ENCODE data around the gene REST. TPM values are rescaled to one million over a fixed set of nuclear protein-coding genes. Genes with fewer than 3 reads are reported as not detected.
A peak's percentile ranks its signal among the peaks of the same experiment; 100 is the strongest.

The REST gene
- total and polyA plus RNA-seq, 2 of the 8 experiments (the other 6 are each of a cell fraction or from before 2014, with no cell fraction given): 10.2 to 66.3 TPM

GRCh38 chr4:56871371-56871866 lies 36.3 kb upstream of the REST start:
- Histone ChIP-seq H2BK120ac (replicated peaks; ENCODE audit: low read depth, low read length) (no peak overlapping the region), H3K9ac (replicated peaks in 1 of 4; ENCODE audit: extremely low read depth in 1 of 4, low read depth in 3 of 4, low read length in 3 of 4) (no peak overlapping the region), H3K9me3 (ENCODE audit: insufficient read depth in 2 of 2, low read depth in 1 of 2, low read length in 1 of 2) (no peaks in the 10 kb centered on the region), H4K8ac (ENCODE audit: extremely low read depth, insufficient read depth, low read length) (no peak overlapping the region), H2BK5ac (ENCODE audit: low read depth, low read length) (no peak overlapping the region; the same call in 1 of the 2 replicates), H3K4me3 (ENCODE audit: extremely low read depth in 1 of 4, insufficient read depth in 2 of 4, low read depth in 3 of 4, low read length in 4 of 4) (no peak overlapping the region), H3K4ac (replicated peaks; ENCODE audit: insufficient read length, low read depth, low read length) (no peak overlapping the region), H3K14ac (ENCODE audit: insufficient read length) (no peak overlapping the region), H3K4me2 (ENCODE audit: insufficient read depth in 1 of 2, low read depth in 2 of 2, low read length in 2 of 2) (peak overlapping the region in 1 of 2 experiments; percentile 31; a peak in 1 of 4 replicates), H3K27me3 (replicated peaks in 1 of 4; ENCODE audit: control insufficient read depth in 3 of 4, extremely low read depth in 1 of 4, insufficient read depth in 3 of 4, low read length in 3 of 4) (no peaks in the 10 kb centered on the region), H2BK20ac (ENCODE audit: low read length) (peak overlapping the region; percentile 66), H2BK15ac (ENCODE audit: low read length) (no peak overlapping the region), H2AFZ (ENCODE audit: low read length) (peak overlapping the region; percentile 96), H4K20me1 (replicated peaks in 1 of 2; ENCODE audit: control insufficient read depth in 1 of 2, insufficient read depth in 2 of 2, low read length in 2 of 2) (no peaks in the 10 kb centered on the region), H4K91ac (replicated peaks; ENCODE audit: insufficient read length, low read length) (no peak overlapping the region), H2AK5ac (ENCODE audit: low read depth, low read length) (no peak overlapping the region), H3K23ac (ENCODE audit: insufficient read length) (no peak overlapping the region), H4K5ac (ENCODE audit: insufficient read length, low read depth, low read length) (no peak overlapping the region), H3K79me1 (ENCODE audit: low read depth, low read length) (no peaks in the 10 kb centered on the region), H3K23me2 (ENCODE audit: low read depth, low read length) (no peaks in the 10 kb centered on the region), H3K27ac (ENCODE audit: low read depth, low read length) (no peak overlapping the region), H3K4me1 (replicated peaks in 1 of 4; ENCODE audit: control insufficient read depth in 3 of 4, insufficient read depth in 4 of 4, low read length in 3 of 4) (peaks cover 0 to 10% (median 2%) of the 10 kb centered on the region in 4 experiments; a peak in 4 of 7 replicates), H3K56ac (replicated peaks; ENCODE audit: insufficient read length, low read depth, low read length) (no peak overlapping the region), H3K79me2 (ENCODE audit: control insufficient read depth in 1 of 2, insufficient read depth in 2 of 2, low read length in 2 of 2) (no peaks in the 10 kb centered on the region), H3K18ac (ENCODE audit: extremely low read depth, low read length) (peak overlapping the region; percentile 44; the same call in 1 of the 2 replicates), H2BK12ac (ENCODE audit: low read depth, low read length) (no peak overlapping the region), H3K36me3 (ENCODE audit: control insufficient read depth in 2 of 4, insufficient read depth in 4 of 4, low read length in 3 of 4) (no peaks in the 10 kb centered on the region)
- DNase-seq (ENCODE audit: low read depth in 1 of 2, low spot score in 2 of 2) (peak in 1 of 2 experiments; percentile 50), FAIRE-seq (peak; percentile 39)
- ChIA-PET CTCF (ENCODE audit: partially characterized antibody) (interaction anchor here (0.8 to 1.4 kb wide), 3 partner anchors 11 to 22 kb away, joined by 3 to 4 read pairs (median 3); no protein-coding TSS in a partner anchor), POLR2A (ENCODE audit: partially characterized antibody) (interaction anchor here (1.0 to 2.8 kb wide), 5 partner anchors 12 to 109 kb away, joined by 3 to 9 read pairs (median 4); partner anchors contain the start of genes NOA1 and POLR2B)
- 54% methylated on average over 10 of the region's 10 CpGs; no CpG with 5 or more reads in 1 of the 2 experiments for WGBS, 2 experiments (ENCODE audit: extremely low coverage in 1 of 2, insufficient coverage in 1 of 2, insufficient read length in 1 of 2, insufficient replicate concordance in 2 of 2, low coverage in 1 of 2, low lambda C conversion rate in 2 of 2, missing lambda C conversion rate in 1 of 2)
- TF ChIP-seq PHF8 (conservative IDR thresholded peaks at IDR 0.05; ENCODE audit: low read depth, low read length) (no peak), ATF2 (IDR thresholded peaks at IDR 0.05; ENCODE audit: low read length) (no peak), SP2 (IDR thresholded peaks at IDR 0.05; ENCODE audit: low read length) (no peak), CEBPB (IDR thresholded peaks at IDR 0.05; ENCODE audit: low read depth, low read length) (peak; percentile 24; the same call in 1 of the 2 replicates), MAX (IDR thresholded peaks at IDR 0.05) (no peak), EGR1 (IDR thresholded peaks at IDR 0.05; ENCODE audit: borderline replicate concordance, low read depth, low read length) (no peak), TBP (IDR thresholded peaks at IDR 0.05; ENCODE audit: low read depth, low read length) (peak; percentile 35; the same call in 1 of the 2 replicates), SIX5 (IDR thresholded peaks at IDR 0.05; ENCODE audit: low read depth, low read length) (no peak), BCL11A (IDR thresholded peaks at IDR 0.05; ENCODE audit: low read depth in 2 of 2, low read length in 2 of 2) (no peak), TAF7 (optimal IDR thresholded peaks at IDR 0.05; ENCODE audit: borderline replicate concordance, low read depth, low read length) (no peak), ZNF274 (IDR thresholded peaks at IDR 0.05; ENCODE audit: borderline replicate concordance, extremely low read depth, low read length) (no peak), NRF1 (IDR thresholded peaks at IDR 0.05; ENCODE audit: low read depth, low read length) (no peak)

Data from H1 (cell line).